ENCODE measurements around the gene RBM33. TPM values are rescaled to one million over a fixed set of nuclear protein-coding genes. Genes with fewer than 3 reads are reported as not detected.

RBM33 gene
- total and polyA plus RNA-seq, 2 of the 8 experiments (the other 6 are each of a cell fraction or from before 2014, with no cell fraction given), result 16.5 to 64.6 TPM

DNA sequence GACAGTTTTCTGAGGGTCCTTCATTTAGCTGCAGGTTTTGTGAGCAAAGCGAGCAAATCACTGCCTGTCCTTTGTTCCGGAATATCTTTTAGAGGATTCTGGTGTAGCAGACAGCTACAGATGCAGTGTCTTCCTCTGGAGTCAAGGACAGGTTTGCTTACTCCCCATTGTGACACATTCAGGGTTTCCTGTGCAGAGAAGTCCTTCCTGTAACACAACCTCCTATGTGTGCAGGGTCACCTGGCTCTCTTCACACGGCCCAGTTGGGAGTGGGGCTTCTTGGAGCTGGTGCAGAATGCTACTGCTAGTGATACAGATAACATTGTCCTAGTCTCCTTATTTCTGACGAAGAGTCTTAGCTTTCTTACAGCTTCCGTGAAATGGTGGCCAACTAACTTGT lies 47.9 kb downstream of the RBM33 start:
- no peak overlapping the region for H2BK15ac ChIP-seq (ENCODE audit: low read length)
- H4K91ac ChIP-seq (replicated peaks; ENCODE audit: insufficient read length, low read length), result no peak overlapping the region
- peaks cover 7 to 9% of the 10 kb centered on the region in 2 experiments for H4K20me1 ChIP-seq (replicated peaks in 1 of 2; ENCODE audit: control insufficient read depth in 1 of 2, insufficient read depth in 2 of 2, low read length in 2 of 2)
- no peaks in the 10 kb centered on the region for H3K27me3 ChIP-seq (replicated peaks in 1 of 4; ENCODE audit: control insufficient read depth in 3 of 4, extremely low read depth in 1 of 4, insufficient read depth in 3 of 4, low read length in 3 of 4)
- no peak overlapping the region for H3K27ac ChIP-seq (ENCODE audit: low read depth, low read length)
- H3K9ac ChIP-seq (replicated peaks in 1 of 4; ENCODE audit: extremely low read depth in 1 of 4, low read depth in 3 of 4, low read length in 3 of 4), result no peak overlapping the region
- CTCF ChIA-PET (ENCODE audit: partially characterized antibody), result interaction anchor here (1.2 kb wide), 1 partner anchor 94 kb away, joined by 3 read pairs; no protein-coding TSS in a partner anchor
- no peak overlapping the region for H2AK5ac ChIP-seq (ENCODE audit: low read depth, low read length)
- peaks cover 0 to 7% (median 2%) of the 10 kb centered on the region in 4 experiments; a peak in 2 of 7 replicates for H3K4me1 ChIP-seq (replicated peaks in 1 of 4; ENCODE audit: control insufficient read depth in 3 of 4, insufficient read depth in 4 of 4, low read length in 3 of 4)
- FAIRE-seq (no peak), DNase-seq (ENCODE audit: low read depth in 1 of 2, low spot score in 2 of 2) (no peak)
- no peak overlapping the region for H4K8ac ChIP-seq (ENCODE audit: extremely low read depth, insufficient read depth, low read length)
- no peak overlapping the region for H2AFZ ChIP-seq (ENCODE audit: low read length)
- no peaks in the 10 kb centered on the region for H3K9me3 ChIP-seq (ENCODE audit: insufficient read depth in 2 of 2, low read depth in 1 of 2, low read length in 1 of 2)
- peaks cover 0 to 70% of the 10 kb centered on the region in 2 experiments; a peak in 2 of 4 replicates for H3K79me2 ChIP-seq (ENCODE audit: control insufficient read depth in 1 of 2, insufficient read depth in 2 of 2, low read length in 2 of 2)
- no peak overlapping the region for H3K4me2 ChIP-seq (ENCODE audit: insufficient read depth in 1 of 2, low read depth in 2 of 2, low read length in 2 of 2)
- H3K36me3 ChIP-seq (ENCODE audit: control insufficient read depth in 2 of 4, insufficient read depth in 4 of 4, low read length in 3 of 4), result no peaks in the 10 kb centered on the region; a peak in 1 of 8 replicates
- H2BK5ac ChIP-seq (ENCODE audit: low read depth, low read length), result no peak overlapping the region
- no peak overlapping the region for H2BK20ac ChIP-seq (ENCODE audit: low read length)
- H3K56ac ChIP-seq (replicated peaks; ENCODE audit: insufficient read length, low read depth, low read length), result no peak overlapping the region
- peaks cover 5% of the 10 kb centered on the region; the same call in 1 of the 2 replicates for H3K79me1 ChIP-seq (ENCODE audit: low read depth, low read length)
- POLR2A ChIA-PET (ENCODE audit: partially characterized antibody), result interaction anchor here (1.4 to 1.9 kb wide), 2 partner anchors 14 to 48 kb away, joined by 3 to 6 read pairs; partner anchors contain the start of gene RBM33
- H3K23ac ChIP-seq (ENCODE audit: insufficient read length), result no peak overlapping the region
- H2BK12ac ChIP-seq (ENCODE audit: low read depth, low read length), result no peak overlapping the region
- no peak overlapping the region for H3K4ac ChIP-seq (replicated peaks; ENCODE audit: insufficient read length, low read depth, low read length)
- H3K23me2 ChIP-seq (ENCODE audit: low read depth, low read length), result no peaks in the 10 kb centered on the region
- H4K5ac ChIP-seq (ENCODE audit: insufficient read length, low read depth, low read length), result no peak overlapping the region
- no peak overlapping the region for H2BK120ac ChIP-seq (replicated peaks; ENCODE audit: low read depth, low read length)
- H3K4me3 ChIP-seq (ENCODE audit: extremely low read depth in 1 of 4, insufficient read depth in 2 of 4, low read depth in 3 of 4, low read length in 4 of 4), result no peak overlapping the region
- H3K14ac ChIP-seq (ENCODE audit: insufficient read length), result no peak overlapping the region
- no peak overlapping the region for H3K18ac ChIP-seq (ENCODE audit: extremely low read depth, low read length)
- 89% methylated on average over 5 of the region's 5 CpGs; no CpG with 5 or more reads in 1 of the 2 experiments for WGBS, 2 experiments (ENCODE audit: extremely low coverage in 1 of 2, insufficient coverage in 1 of 2, insufficient read length in 1 of 2, insufficient replicate concordance in 2 of 2, low coverage in 1 of 2, low lambda C conversion rate in 2 of 2, missing lambda C conversion rate in 1 of 2)
